IPS-11a (cell line): ENCODE data around the gene RABEPK.
"Not testable (repeated sequence)": the region's sequence is repeated elsewhere in the genome, so short reads cannot be mapped to it uniquely, and the experiment has no call there.

Experiments
- H3K4me3 ChIP-seq: one replicate; pipeline ENCODE4 v1.5.1; 2013; ENCODE audit warnings: low read depth, low read length, control low read depth

The RABEPK gene

GRCh38 chr9:125200216-125201047 lies at the start of gene RABEPK:
Gene RABEPK (plus strand): TSS chr9:125200542. CDS start chr9:125203014, 2,472 bp downstream.
- peak within 1 kb of the TSS; percentile 80 for H3K4me3 ChIP-seq

- H3K4me3 ChIP-seq, result no peak overlapping the region
These were observed 48.6 kb upstream of the RABEPK start for GRCh38 chr9:125151730-125152129.

GRCh38 chr9:125153712-125154367 lies 46.5 kb upstream of the RABEPK start:
- H3K4me3 ChIP-seq, result no peak overlapping the region

- no peak overlapping the region for H3K4me3 ChIP-seq
These were observed 43.8 kb upstream of the RABEPK start for GRCh38 chr9:125156551-125156950.

GRCh38 chr9:125160750-125161149 lies 39.6 kb upstream of the RABEPK start:
- no peak overlapping the region for H3K4me3 ChIP-seq

- no peak overlapping the region for H3K4me3 ChIP-seq
These were observed 38.9 kb upstream of the RABEPK start for GRCh38 chr9:125161284-125161918.

- H3K4me3 ChIP-seq, result not testable (repeated sequence)
These were observed 37.5 kb upstream of the RABEPK start for GRCh38 chr9:125162891-125163290.

GRCh38 chr9:125166762-125167161 lies 33.6 kb upstream of the RABEPK start:
- H3K4me3 ChIP-seq, result no peak overlapping the region

- H3K4me3 ChIP-seq, result no peak overlapping the region
These were observed 30.4 kb upstream of the RABEPK start for GRCh38 chr9:125169895-125170294.

GRCh38 chr9:125172031-125172755 lies 28.1 kb upstream of the RABEPK start:
- H3K4me3 ChIP-seq, result no peak overlapping the region

- H3K4me3 ChIP-seq, result no peak overlapping the region
These were observed 23.7 kb upstream of the RABEPK start for GRCh38 chr9:125176636-125177035.

- no peak overlapping the region for H3K4me3 ChIP-seq
These were observed 22.5 kb upstream of the RABEPK start for GRCh38 chr9:125177888-125178287.

- not testable (repeated sequence) for H3K4me3 ChIP-seq
These were observed 20.6 kb upstream of the RABEPK start for GRCh38 chr9:125179776-125180175.

GRCh38 chr9:125180876-125181275 lies 19.5 kb upstream of the RABEPK start:
- H3K4me3 ChIP-seq, result no peak overlapping the region

GRCh38 chr9:125181756-125182155 lies 18.6 kb upstream of the RABEPK start:
- H3K4me3 ChIP-seq, result not testable (repeated sequence)

- H3K4me3 ChIP-seq, result no peak overlapping the region
These were observed 17.3 kb upstream of the RABEPK start for GRCh38 chr9:125183054-125183453.

- no peak overlapping the region for H3K4me3 ChIP-seq
These were observed 16.8 kb upstream of the RABEPK start for GRCh38 chr9:125183561-125183960.

- H3K4me3 ChIP-seq, result peak overlapping the region; percentile 92
These were observed 11.4 kb upstream of the RABEPK start for GRCh38 chr9:125189011-125189360.

- peak within 1 kb of the TSS; percentile 92 for H3K4me3 ChIP-seq
These were observed 10.7 kb upstream of the RABEPK start, which contains the start of gene PPP6C for GRCh38 chr9:125189361-125190289. Gene PPP6C (minus strand): TSS chr9:125189803. CDS start chr9:125189718, 85 bp downstream.

- peak overlapping the region; percentile 92 for H3K4me3 ChIP-seq
These were observed 10.0 kb upstream of the RABEPK start for GRCh38 chr9:125190361-125190801.
